Measurements from ENCODE around the gene KIF7.

KIF7 gene

GRCh38 chr15:89614164-89614563 is 41.1 kb downstream of the KIF7 start:
- peaks cover 3% of the 10 kb centered on the region for H3K9me3 ChIP-seq (ENCODE audit: insufficient read depth, low read length, severe bottlenecking)
- H3K9ac ChIP-seq (ENCODE audit: low read depth, low read length): no peak overlapping the region
- H3K4me1 ChIP-seq (ENCODE audit: insufficient read depth, low read length): no peaks in the 10 kb centered on the region
- H2AFZ ChIP-seq (ENCODE audit: low read depth, low read length): no peak overlapping the region
- peaks cover 92% of the 10 kb centered on the region for H3K36me3 ChIP-seq (ENCODE audit: insufficient read depth, low read length)
- DNase-seq (no peak), ATAC-seq (ENCODE audit: insufficient read depth, low read depth) (no peak)
- no peak overlapping the region for H3K4me3 ChIP-seq (ENCODE audit: low read depth in 1 of 2, low read length in 2 of 2)
- TF ChIP-seq EZH2 (IDR thresholded peaks at IDR 0.05; ENCODE audit: borderline replicate concordance, low read depth, low read length, severe bottlenecking) (no peak), CTCF (IDR thresholded peaks at IDR 0.05; ENCODE audit: borderline replicate concordance, extremely low read depth, low read length, poor library complexity, severe bottlenecking) (no peak)
- no peak overlapping the region for H3K4me2 ChIP-seq (ENCODE audit: insufficient read depth, low read length)
- H4K20me1 ChIP-seq (ENCODE audit: insufficient read depth, low read length): peaks cover 3% of the 10 kb centered on the region; the same call in 1 of the 2 replicates
- no peak overlapping the region for H3K27ac ChIP-seq (ENCODE audit: low read length)
- no peaks in the 10 kb centered on the region for H3K27me3 ChIP-seq (ENCODE audit: insufficient read depth, low read length, poor library complexity)
- H3K79me2 ChIP-seq (ENCODE audit: insufficient read depth, low read length): peaks cover 15% of the 10 kb centered on the region

DNA sequence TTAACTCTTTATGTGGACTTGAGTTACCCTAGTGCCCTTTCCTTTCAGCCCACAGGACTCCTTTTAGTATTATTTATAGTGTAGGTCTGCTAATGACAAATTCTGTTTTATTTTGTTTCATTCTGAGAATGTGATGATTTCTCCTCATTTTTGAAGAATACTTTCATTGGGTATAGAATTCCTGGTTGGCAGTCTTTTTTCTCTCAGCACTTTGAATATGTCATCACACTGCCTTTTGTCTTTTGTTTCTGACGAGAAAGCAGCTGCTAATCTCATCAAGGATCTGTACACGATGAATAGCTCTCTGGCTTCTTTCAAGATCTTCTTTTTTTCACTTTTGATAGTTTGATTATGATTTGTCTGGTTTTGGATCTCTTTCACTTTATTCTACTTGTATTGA is 42.2 kb downstream of the KIF7 start:
- H3K27me3 ChIP-seq (ENCODE audit: insufficient read depth, low read length, poor library complexity): no peaks in the 10 kb centered on the region
- no peaks in the 10 kb centered on the region for H3K4me1 ChIP-seq (ENCODE audit: insufficient read depth, low read length)
- H3K36me3 ChIP-seq (ENCODE audit: insufficient read depth, low read length): peaks cover 92% of the 10 kb centered on the region
- no peak overlapping the region for H3K4me3 ChIP-seq (ENCODE audit: low read depth in 1 of 2, low read length in 2 of 2)
- H3K9ac ChIP-seq (ENCODE audit: low read depth, low read length): no peak overlapping the region
- no peak overlapping the region for H2AFZ ChIP-seq (ENCODE audit: low read depth, low read length)
- peaks cover 3% of the 10 kb centered on the region; the same call in 1 of the 2 replicates for H4K20me1 ChIP-seq (ENCODE audit: insufficient read depth, low read length)
- TF ChIP-seq CTCF (IDR thresholded peaks at IDR 0.05; ENCODE audit: borderline replicate concordance, extremely low read depth, low read length, poor library complexity, severe bottlenecking): no peak
- no peak for TF ChIP-seq EZH2 (IDR thresholded peaks at IDR 0.05; ENCODE audit: borderline replicate concordance, low read depth, low read length, severe bottlenecking)
- H3K27ac ChIP-seq (ENCODE audit: low read length): no peak overlapping the region
- peaks cover 3% of the 10 kb centered on the region for H3K9me3 ChIP-seq (ENCODE audit: insufficient read depth, low read length, severe bottlenecking)
- DNase-seq (no peak), ATAC-seq (ENCODE audit: insufficient read depth, low read depth) (no peak)
- H3K4me2 ChIP-seq (ENCODE audit: insufficient read depth, low read length): no peak overlapping the region
- peaks cover 15% of the 10 kb centered on the region for H3K79me2 ChIP-seq (ENCODE audit: insufficient read depth, low read length)

DNA sequence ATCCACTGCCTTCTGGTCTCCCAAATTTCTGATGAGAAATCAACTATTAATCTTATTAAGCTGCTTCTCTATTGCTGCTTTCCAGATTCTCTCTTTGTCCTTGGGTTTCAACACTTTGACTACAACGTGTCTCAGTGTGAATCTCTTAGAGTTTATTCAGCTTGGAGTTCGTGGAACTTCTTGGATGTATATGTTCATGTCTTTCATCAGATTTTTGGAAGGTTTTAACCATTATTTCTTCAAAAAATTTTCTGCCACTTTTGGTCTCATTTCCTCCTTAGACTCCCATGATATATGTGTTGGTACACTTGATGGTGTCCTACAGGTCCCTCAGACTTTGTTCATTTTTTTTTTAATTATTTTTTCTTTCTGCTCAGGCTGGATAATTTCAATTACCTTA is 44.0 kb downstream of the KIF7 start:
- peaks cover 96% of the 10 kb centered on the region for H3K36me3 ChIP-seq (ENCODE audit: insufficient read depth, low read length)
- no peaks in the 10 kb centered on the region for H3K27me3 ChIP-seq (ENCODE audit: insufficient read depth, low read length, poor library complexity)
- H3K4me3 ChIP-seq (ENCODE audit: low read depth in 1 of 2, low read length in 2 of 2): no peak overlapping the region
- TF ChIP-seq EZH2 (IDR thresholded peaks at IDR 0.05; ENCODE audit: borderline replicate concordance, low read depth, low read length, severe bottlenecking): no peak
- no peak for TF ChIP-seq CTCF (IDR thresholded peaks at IDR 0.05; ENCODE audit: borderline replicate concordance, extremely low read depth, low read length, poor library complexity, severe bottlenecking)
- H3K4me2 ChIP-seq (ENCODE audit: insufficient read depth, low read length): no peak overlapping the region
- no peak overlapping the region for H3K9ac ChIP-seq (ENCODE audit: low read depth, low read length)
- peaks cover 15% of the 10 kb centered on the region for H3K79me2 ChIP-seq (ENCODE audit: insufficient read depth, low read length)
- DNase-seq: no peak
- no peak overlapping the region for H2AFZ ChIP-seq (ENCODE audit: low read depth, low read length)
- H3K9me3 ChIP-seq (ENCODE audit: insufficient read depth, low read length, severe bottlenecking): peaks cover 3% of the 10 kb centered on the region
- no peaks in the 10 kb centered on the region for H3K4me1 ChIP-seq (ENCODE audit: insufficient read depth, low read length)
- H3K27ac ChIP-seq (ENCODE audit: low read length): no peak overlapping the region
- H4K20me1 ChIP-seq (ENCODE audit: insufficient read depth, low read length): peaks cover 3% of the 10 kb centered on the region; the same call in 1 of the 2 replicates
- no peak for ATAC-seq (ENCODE audit: insufficient read depth, low read depth)

DNA sequence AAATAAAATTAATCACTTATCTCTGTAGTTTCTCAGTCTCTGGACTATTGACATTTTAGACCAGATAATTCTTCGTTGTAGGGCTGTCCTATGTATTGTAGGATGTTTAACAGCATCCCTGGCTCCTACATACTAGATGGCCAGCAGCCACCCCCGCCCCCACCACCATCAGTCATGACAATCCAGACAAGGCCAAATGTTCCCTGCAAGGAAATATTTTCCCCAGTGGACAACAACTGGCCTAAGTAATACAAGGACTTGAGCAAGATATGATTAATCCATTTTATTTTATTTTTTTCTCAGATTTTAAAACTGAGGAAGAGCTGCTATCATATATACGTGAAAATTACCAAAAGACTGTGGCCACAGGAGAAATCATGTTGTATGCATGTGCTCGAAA is 56.2 kb downstream of the KIF7 start:
- Histone ChIP-seq H2AFZ (ENCODE audit: low read depth, low read length) (no peak overlapping the region), H3K9me3 (ENCODE audit: insufficient read depth, low read length, severe bottlenecking) (no peaks in the 10 kb centered on the region), H3K79me2 (ENCODE audit: insufficient read depth, low read length) (peaks cover 6% of the 10 kb centered on the region; the same call in 1 of the 2 replicates), H3K4me2 (ENCODE audit: insufficient read depth, low read length) (no peak overlapping the region), H4K20me1 (ENCODE audit: insufficient read depth, low read length) (no peaks in the 10 kb centered on the region; the same call in 1 of the 2 replicates), H3K27me3 (ENCODE audit: insufficient read depth, low read length, poor library complexity) (no peaks in the 10 kb centered on the region), H3K4me1 (ENCODE audit: insufficient read depth, low read length) (no peaks in the 10 kb centered on the region), H3K4me3 (ENCODE audit: low read depth in 1 of 2, low read length in 2 of 2) (no peak overlapping the region), H3K36me3 (ENCODE audit: insufficient read depth, low read length) (peaks cover 96% of the 10 kb centered on the region), H3K27ac (ENCODE audit: low read length) (no peak overlapping the region), H3K9ac (ENCODE audit: low read depth, low read length) (no peak overlapping the region)
- TF ChIP-seq CTCF (IDR thresholded peaks at IDR 0.05; ENCODE audit: borderline replicate concordance, extremely low read depth, low read length, poor library complexity, severe bottlenecking) (no peak), EZH2 (IDR thresholded peaks at IDR 0.05; ENCODE audit: borderline replicate concordance, low read depth, low read length, severe bottlenecking) (no peak)
- DNase-seq (no peak), ATAC-seq (ENCODE audit: insufficient read depth, low read depth) (no peak)

All from DND-41 (cell line).